ENCODE measurements around the gene HOPX.

HOPX gene

DNA sequence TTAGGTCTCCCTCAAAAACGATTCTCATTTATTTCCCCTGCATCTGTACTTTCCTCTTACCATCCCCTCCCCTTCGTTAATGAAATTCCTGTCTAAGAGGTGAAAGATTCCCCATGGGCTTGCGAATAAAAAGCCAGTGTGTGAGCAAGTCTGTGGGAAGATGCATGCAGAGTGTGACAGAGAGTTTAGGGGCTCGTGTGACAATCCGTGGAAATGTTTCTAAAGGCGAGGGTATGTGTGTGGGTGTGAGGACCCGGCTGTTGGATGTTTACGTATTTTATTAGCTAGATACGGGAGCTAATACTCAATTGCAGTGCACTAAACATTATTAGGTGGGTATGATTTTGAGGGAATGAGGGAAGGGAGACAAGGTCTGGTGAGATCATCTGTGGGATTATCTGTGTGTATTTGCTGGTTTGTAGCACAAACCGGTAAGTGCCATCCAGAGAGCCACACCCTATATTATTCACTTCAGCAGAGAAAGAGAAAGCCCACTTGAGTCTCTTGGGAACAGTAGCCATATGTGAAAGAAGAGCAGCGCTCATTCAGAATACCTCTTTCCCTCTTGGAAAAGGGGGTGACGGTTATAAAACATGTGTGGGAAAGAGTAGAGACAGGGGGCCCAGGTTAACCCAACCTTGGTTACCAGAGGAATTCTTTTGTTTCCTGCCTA, 893 bp upstream of the HOPX start:
- TF ChIP-seq, protein P1, sequence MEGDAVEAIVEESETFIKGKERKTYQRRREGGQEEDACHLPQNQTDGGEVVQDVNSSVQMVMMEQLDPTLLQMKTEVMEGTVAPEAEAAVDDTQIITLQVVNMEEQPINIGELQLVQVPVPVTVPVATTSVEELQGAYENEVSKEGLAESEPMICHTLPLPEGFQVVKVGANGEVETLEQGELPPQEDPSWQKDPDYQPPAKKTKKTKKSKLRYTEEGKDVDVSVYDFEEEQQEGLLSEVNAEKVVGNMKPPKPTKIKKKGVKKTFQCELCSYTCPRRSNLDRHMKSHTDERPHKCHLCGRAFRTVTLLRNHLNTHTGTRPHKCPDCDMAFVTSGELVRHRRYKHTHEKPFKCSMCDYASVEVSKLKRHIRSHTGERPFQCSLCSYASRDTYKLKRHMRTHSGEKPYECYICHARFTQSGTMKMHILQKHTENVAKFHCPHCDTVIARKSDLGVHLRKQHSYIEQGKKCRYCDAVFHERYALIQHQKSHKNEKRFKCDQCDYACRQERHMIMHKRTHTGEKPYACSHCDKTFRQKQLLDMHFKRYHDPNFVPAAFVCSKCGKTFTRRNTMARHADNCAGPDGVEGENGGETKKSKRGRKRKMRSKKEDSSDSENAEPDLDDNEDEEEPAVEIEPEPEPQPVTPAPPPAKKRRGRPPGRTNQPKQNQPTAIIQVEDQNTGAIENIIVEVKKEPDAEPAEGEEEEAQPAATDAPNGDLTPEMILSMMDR (IDR thresholded peaks at IDR 0.05; ENCODE audit: low read depth, low read length, missing control alignments): no peak

GRCh38 chr4:56680266-56680665, 830 bp downstream of the HOPX start:
- TF ChIP-seq, protein P1 (IDR thresholded peaks at IDR 0.05; ENCODE audit: low read depth, low read length, missing control alignments): no peak
- no peak overlapping the region for H3K4me3 ChIP-seq (ENCODE audit: low read depth, low read length)
- DNase-seq (ENCODE audit: low read depth): no peak
- in situ Hi-C loops (cut with HindIII; ENCODE audit: low sequenced_read_pairs): no loop called here

More for the DNA sequence above, 893 bp upstream of the HOPX start:
- no peak for DNase-seq (ENCODE audit: low read depth)
- H3K4me3 ChIP-seq (ENCODE audit: low read depth, low read length): no peak overlapping the region
- in situ Hi-C loops (cut with HindIII; ENCODE audit: low sequenced_read_pairs): no loop called here

DNA sequence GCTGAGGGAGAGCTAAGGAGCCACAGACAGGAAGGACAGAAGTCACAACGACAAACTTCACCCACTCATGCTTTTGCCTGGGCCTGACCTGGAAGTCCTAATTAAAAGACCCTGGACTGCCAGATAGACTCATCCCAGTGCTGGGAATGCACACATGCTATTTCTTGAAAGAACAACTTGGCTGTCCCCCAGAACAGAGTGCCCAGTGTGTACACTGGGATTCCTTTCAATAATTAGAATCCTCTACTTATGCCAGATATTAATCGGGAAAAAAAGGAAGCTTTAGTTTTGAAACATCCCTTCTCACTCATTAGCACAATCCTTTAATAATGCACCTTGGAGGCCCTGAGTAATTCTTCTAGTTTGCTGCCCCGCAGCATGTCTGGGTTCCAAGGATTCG, 3.4 kb downstream of the HOPX start:
- TF ChIP-seq, protein P1 (IDR thresholded peaks at IDR 0.05; ENCODE audit: low read depth, low read length, missing control alignments): no peak
- in situ Hi-C loops (cut with HindIII; ENCODE audit: low sequenced_read_pairs): no loop called here
- no peak for DNase-seq (ENCODE audit: low read depth)
- H3K4me3 ChIP-seq (ENCODE audit: low read depth, low read length): no peak overlapping the region

GRCh38 chr4:56674984-56675383, 6.1 kb downstream of the HOPX start:
- DNase-seq (ENCODE audit: low read depth): peak; percentile 33
- TF ChIP-seq, protein P1 (IDR thresholded peaks at IDR 0.05; ENCODE audit: low read depth, low read length, missing control alignments): no peak

GRCh38 chr4:56671860-56672259, 9.2 kb downstream of the HOPX start:
- in situ Hi-C loops (cut with HindIII; ENCODE audit: low sequenced_read_pairs): no loop called here
- DNase-seq (ENCODE audit: low read depth): no peak
- TF ChIP-seq, protein P1 (IDR thresholded peaks at IDR 0.05; ENCODE audit: low read depth, low read length, missing control alignments): no peak
- no peak overlapping the region for H3K4me3 ChIP-seq (ENCODE audit: low read depth, low read length)

More at GRCh38 chr4:56674984-56675383, 6.1 kb downstream of the HOPX start:
- in situ Hi-C loops (cut with HindIII; ENCODE audit: low sequenced_read_pairs): no loop called here
- no peak overlapping the region for H3K4me3 ChIP-seq (ENCODE audit: low read depth, low read length)

GRCh38 chr4:56671373-56671772, 9.7 kb downstream of the HOPX start:
- TF ChIP-seq, protein P1 (IDR thresholded peaks at IDR 0.05; ENCODE audit: low read depth, low read length, missing control alignments): no peak
- DNase-seq (ENCODE audit: low read depth): no peak

More at GRCh38 chr4:56671373-56671772, 9.7 kb downstream of the HOPX start:
- no peak overlapping the region for H3K4me3 ChIP-seq (ENCODE audit: low read depth, low read length)
- in situ Hi-C loops (cut with HindIII; ENCODE audit: low sequenced_read_pairs): no loop called here

Data from astrocyte of the cerebellum (primary cell).